Measurements from ENCODE around the gene SLC25A46.
"Not testable (repeated sequence)": the region's sequence is repeated elsewhere in the genome, so short reads cannot be mapped to it uniquely, and the experiment has no call there.

The SLC25A46 gene

GRCh38 chr5:110760158-110760557 is 21.4 kb downstream of the SLC25A46 start:
- DNase-seq (ENCODE audit: low read depth), result no peak
- no peak for TF ChIP-seq CTCF (conservative IDR thresholded peaks at IDR 0.05; ENCODE audit: low read depth, low read length)
- no peak overlapping the region for H3K4me3 ChIP-seq (ENCODE audit: low read depth, low read length)

- H3K4me3 ChIP-seq (ENCODE audit: low read depth, low read length), result no peak overlapping the region
- TF ChIP-seq CTCF (conservative IDR thresholded peaks at IDR 0.05; ENCODE audit: low read depth, low read length), result peak; percentile 9
- peak; percentile 70 for DNase-seq (ENCODE audit: low read depth)
These were observed 29.5 kb downstream of the SLC25A46 start for GRCh38 chr5:110768138-110768860.

GRCh38 chr5:110769000-110769681 is 30.3 kb downstream of the SLC25A46 start:
- no peak overlapping the region for H3K4me3 ChIP-seq (ENCODE audit: low read depth, low read length)
- peak; percentile 92 for DNase-seq (ENCODE audit: low read depth)
- no peak for TF ChIP-seq CTCF (conservative IDR thresholded peaks at IDR 0.05; ENCODE audit: low read depth, low read length)

- DNase-seq (ENCODE audit: low read depth), result no peak
- H3K4me3 ChIP-seq (ENCODE audit: low read depth, low read length), result no peak overlapping the region
- TF ChIP-seq CTCF (conservative IDR thresholded peaks at IDR 0.05; ENCODE audit: low read depth, low read length), result no peak
These were observed 31.5 kb downstream of the SLC25A46 start for GRCh38 chr5:110770286-110770685.

- no peak for TF ChIP-seq CTCF (conservative IDR thresholded peaks at IDR 0.05; ENCODE audit: low read depth, low read length)
- H3K4me3 ChIP-seq (ENCODE audit: low read depth, low read length), result no peak overlapping the region
- peak; percentile 68 for DNase-seq (ENCODE audit: low read depth)
These were observed 46.1 kb downstream of the SLC25A46 start for GRCh38 chr5:110784901-110785300.

GRCh38 chr5:110785356-110785755 is 46.5 kb downstream of the SLC25A46 start:
- H3K4me3 ChIP-seq (ENCODE audit: low read depth, low read length), result no peak overlapping the region
- TF ChIP-seq CTCF (conservative IDR thresholded peaks at IDR 0.05; ENCODE audit: low read depth, low read length), result no peak
- peak; percentile 93 for DNase-seq (ENCODE audit: low read depth)

GRCh38 chr5:110788006-110788405 is 49.2 kb downstream of the SLC25A46 start:
- DNase-seq (ENCODE audit: low read depth); H3K4me3 ChIP-seq (ENCODE audit: low read depth, low read length): not testable (repeated sequence)

Data from choroid plexus epithelial cell (primary cell).